AG04450 (cell line): ENCODE measurements around the gene GRK2. TPM values are rescaled to one million over a fixed set of nuclear protein-coding genes. Genes with fewer than 3 reads are reported as not detected.

ENCODE experiments used
- CTCF ChIA-PET: fragments of 300-600, 350-600 bp; formaldehyde crosslinking; extraction: SDS; loops from one replicate; lab custom pipeline; 2022; ENCODE audit warnings: antibody characterized with exemption, inconsistent platforms; lab: Charles Lee
- POLR2A ChIA-PET: fragments of 350-600 bp; formaldehyde crosslinking; extraction: SDS; loops from one replicate; lab custom pipeline; 2021; ENCODE audit warnings: antibody characterized with exemption, inconsistent platforms; lab: Yijun Ruan, JAX
- DNase-seq: peaks from one replicate; pipeline ENCODE4 v3.0.0-alpha.2; 2011; ENCODE audit warnings: low read depth, low spot score
- H3K27ac ChIP-seq: one replicate; pipeline ENCODE4 v1.5.1; 2012; ENCODE audit warnings: low read depth, low read length, control low read depth
- H3K27me3 ChIP-seq: one replicate; pipeline ENCODE4 v1.6.0; 2012; ENCODE audit warnings: low read length; ENCODE audit not compliant: control insufficient read depth, insufficient read depth
- H3K4me3 ChIP-seq: 2 replicates; pipeline ENCODE4 v1.5.1; 2011; ENCODE audit warnings: mild to moderate bottlenecking, low read depth, low read length, control low read depth
- H3K9me3 ChIP-seq: 2 replicates; pipeline ENCODE4 v1.5.1; 2012; ENCODE audit warnings: low read length; ENCODE audit not compliant: control insufficient read depth, insufficient read depth
- CTCF ChIP-seq: IDR thresholded peaks from 2 replicates; pipeline ENCODE4 v1.5.1; 2011; ENCODE audit warnings: low read depth, low read length, control low read depth, inconsistent platforms
- polyA plus RNA-seq: library from polyadenylated mRNA; depleted of rRNA; stranded (reverse); fragments of >200 nt; gene quantifications from 2 replicates; pipeline ENCODE4 v1.2.3, GENCODE V29; 2011

The GRK2 gene
- polyA plus RNA-seq, 1 experiment, result 17.3 TPM

GRCh38 chr11:67314218-67314617, 47.9 kb downstream of the GRK2 start:
- no peak for TF ChIP-seq CTCF
- ChIA-PET POLR2A (interaction anchor here (0.6 to 1.2 kb wide), 2 partner anchors 11 to 145 kb away, joined by 3 read pairs; partner anchors contain the start of gene SSH3), CTCF (interaction anchor here (0.6 to 3.6 kb wide), 2 partner anchors 47 to 52 kb away, joined by 3 to 17 read pairs; no protein-coding TSS in a partner anchor)
- Histone ChIP-seq H3K27me3 (no peaks in the 10 kb centered on the region), H3K4me3 (no peak overlapping the region), H3K27ac (no peak overlapping the region), H3K9me3 (no peaks in the 10 kb centered on the region; the same call in 1 of the 2 replicates)
- DNase-seq, result no peak

- Histone ChIP-seq H3K27ac (no peak overlapping the region), H3K9me3 (no peaks in the 10 kb centered on the region; the same call in 1 of the 2 replicates), H3K4me3 (no peak overlapping the region), H3K27me3 (no peaks in the 10 kb centered on the region)
- POLR2A ChIA-PET, result no interaction called here
- no peak for DNase-seq
- no peak for TF ChIP-seq CTCF
- CTCF ChIA-PET, result interaction anchor here (0.8 to 3.6 kb wide), 3 partner anchors 53 to 67 kb away, joined by 3 to 17 read pairs (median 4); no protein-coding TSS in a partner anchor
These were observed 49.1 kb downstream of the GRK2 start for GRCh38 chr11:67315325-67315909.

- ChIA-PET POLR2A (interaction anchor here (0.8 to 2.6 kb wide), 9 partner anchors 15 to 77 kb away, joined by 3 to 18 read pairs (median 4); partner anchors contain the start of genes ANKRD13D, GRK2 and POLD4), CTCF (interaction anchor here (0.7 to 5.1 kb wide), 22 partner anchors 8 to 265 kb away, joined by 3 to 71 read pairs (median 4); partner anchors contain the start of genes GRK2 and SSH3)
- Histone ChIP-seq H3K27me3 (no peaks in the 10 kb centered on the region), H3K27ac (peak overlapping the region; percentile 82), H3K4me3 (peak overlapping the region; percentile 93), H3K9me3 (no peaks in the 10 kb centered on the region; the same call in 1 of the 2 replicates)
- DNase-seq, result no peak
- TF ChIP-seq CTCF, result no peak
These were observed 50.6 kb downstream of the GRK2 start for GRCh38 chr11:67316882-67317204.

GRCh38 chr11:67317205-67317887, 51.1 kb downstream of the GRK2 start:
- DNase-seq, result peak; percentile 82
- no peaks in the 10 kb centered on the region for H3K27me3 ChIP-seq
- peak overlapping the region; percentile 93 for H3K4me3 ChIP-seq
- peak; percentile 95 for TF ChIP-seq CTCF
- CTCF ChIA-PET, result interaction anchor here (0.7 to 5.1 kb wide), 28 partner anchors 9 to 266 kb away, joined by 3 to 71 read pairs (median 4); partner anchors contain the start of genes ANKRD13D, GRK2 and SSH3
- H3K9me3 ChIP-seq, result no peaks in the 10 kb centered on the region; the same call in 1 of the 2 replicates
- POLR2A ChIA-PET, result interaction anchor here (0.5 to 2.6 kb wide), 12 partner anchors 13 to 485 kb away, joined by 3 to 18 read pairs (median 4); partner anchors contain the start of genes ANKRD13D, GRK2 and POLD4
- H3K27ac ChIP-seq, result peak overlapping the region; percentile 82
